SJCRH30 (cell line): Measurements from ENCODE around the gene JAG1. TPM values are rescaled to one million over a fixed set of nuclear protein-coding genes. Genes with fewer than 3 reads are reported as not detected.

Source experiments
- DNase-seq, 2 experiments: peaks; one replicate each; pipeline ENCODE4 v3.0.0-alpha.2; 2015 to 2020
- H3K27ac ChIP-seq: fragments of 250-450 bp; sonication (Bioruptor Pico); 2 replicates; pipeline ENCODE4 v1.5.1; 2020; ENCODE audit warnings: mild to moderate bottlenecking, moderate library complexity
- H3K27me3 ChIP-seq: fragments of 250-450 bp; sonication (Bioruptor Pico); 2 replicates; pipeline ENCODE4 v1.5.1; 2020; ENCODE audit warnings: mild to moderate bottlenecking, moderate library complexity
- H3K36me3 ChIP-seq: fragments of 250-450 bp; sonication (Bioruptor Pico); 2 replicates; pipeline ENCODE4 v1.5.1; 2020; ENCODE audit warnings: mild to moderate bottlenecking, moderate library complexity
- H3K4me1 ChIP-seq: fragments of 250-450 bp; sonication (Bioruptor Pico); 2 replicates; pipeline ENCODE4 v1.5.1; 2020; ENCODE audit warnings: mild to moderate bottlenecking, moderate library complexity
- H3K4me3 ChIP-seq: fragments of 250-450 bp; sonication (Bioruptor Pico); 2 replicates; pipeline ENCODE4 v1.5.1; 2020; ENCODE audit warnings: mild to moderate bottlenecking, moderate library complexity
- H3K9me3 ChIP-seq: fragments of 250-450 bp; sonication (Bioruptor Pico); replicated peaks from 2 replicates; pipeline ENCODE4 v1.5.1; 2020; ENCODE audit warnings: mild to moderate bottlenecking, moderate library complexity
- total RNA-seq: library from RNA; depleted of rRNA; stranded (reverse); fragments of >200 nt; shearing (Covaris generic); gene quantifications from 2 replicates; pipeline ENCODE4 v1.2.3, GENCODE V29; 2014

JAG1 gene
- total RNA-seq, 1 experiment from 2014 or later = 8.8 TPM

DNA sequence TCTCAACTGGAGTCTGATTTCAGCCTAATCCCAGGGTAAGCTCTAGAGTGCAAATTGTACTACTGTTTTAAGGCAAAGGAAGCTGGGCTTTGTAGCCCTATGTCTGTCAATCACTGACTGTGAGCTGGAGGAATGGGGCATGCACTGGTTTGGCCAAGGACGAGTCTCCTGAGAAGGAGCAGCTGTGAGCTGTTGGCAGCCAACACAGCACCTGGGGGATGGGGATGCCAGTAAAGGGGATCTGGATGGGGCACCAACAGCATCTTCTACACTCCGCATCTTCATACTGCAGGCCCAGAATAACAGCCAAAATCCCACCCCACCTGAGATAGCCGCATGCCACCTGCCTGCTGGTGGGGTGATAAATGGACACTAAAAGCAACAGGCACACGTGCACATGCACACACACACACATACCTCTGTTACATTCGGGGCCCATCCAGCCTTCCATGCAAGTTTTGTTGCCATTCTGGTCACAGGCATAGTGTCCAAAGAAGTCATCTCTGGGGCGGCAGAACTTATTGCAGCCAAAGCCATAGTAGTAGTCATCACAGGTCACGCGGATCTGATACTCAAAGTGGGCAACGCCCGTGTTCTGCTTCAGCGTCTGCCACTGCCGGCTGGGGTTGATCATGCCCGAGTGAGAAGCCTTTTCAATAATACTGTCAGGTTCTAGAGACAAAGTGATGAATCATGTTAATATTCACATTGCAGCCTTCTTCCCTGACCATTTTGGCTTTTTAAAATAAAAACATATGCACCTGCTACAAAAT is 15.6 kb downstream of the JAG1 start:
- DNase-seq = no peak
- Histone ChIP-seq H3K9me3 (no peaks in the 10 kb centered on the region), H3K27me3 (no peaks in the 10 kb centered on the region), H3K27ac (no peak overlapping the region), H3K4me3 (no peak overlapping the region), H3K36me3 (no peaks in the 10 kb centered on the region), H3K4me1 (no peaks in the 10 kb centered on the region)

DNA sequence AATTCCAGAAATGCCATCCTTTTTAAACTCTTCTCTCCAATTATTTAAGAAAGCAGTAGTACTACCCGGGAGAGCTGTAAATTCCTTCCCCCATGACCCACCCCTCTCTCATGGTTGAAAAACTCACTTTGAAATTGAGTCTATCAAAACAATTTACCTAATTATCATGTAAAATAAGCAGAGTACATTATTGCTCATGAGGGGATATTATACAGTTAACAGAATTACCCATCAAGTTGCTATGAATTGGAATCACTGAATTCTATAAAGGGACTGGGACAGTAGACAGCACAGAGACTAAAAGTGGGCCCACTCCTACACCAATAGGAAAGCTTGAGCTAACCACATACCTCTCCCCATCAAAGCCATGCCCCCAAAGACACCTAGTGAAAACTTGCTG is 16.3 kb downstream of the JAG1 start:
- no peak for DNase-seq
- H3K27me3 ChIP-seq = no peaks in the 10 kb centered on the region
- H3K36me3 ChIP-seq = no peaks in the 10 kb centered on the region
- H3K9me3 ChIP-seq = no peaks in the 10 kb centered on the region
- no peak overlapping the region for H3K27ac ChIP-seq
- H3K4me3 ChIP-seq = no peak overlapping the region
- H3K4me1 ChIP-seq = no peaks in the 10 kb centered on the region

DNA sequence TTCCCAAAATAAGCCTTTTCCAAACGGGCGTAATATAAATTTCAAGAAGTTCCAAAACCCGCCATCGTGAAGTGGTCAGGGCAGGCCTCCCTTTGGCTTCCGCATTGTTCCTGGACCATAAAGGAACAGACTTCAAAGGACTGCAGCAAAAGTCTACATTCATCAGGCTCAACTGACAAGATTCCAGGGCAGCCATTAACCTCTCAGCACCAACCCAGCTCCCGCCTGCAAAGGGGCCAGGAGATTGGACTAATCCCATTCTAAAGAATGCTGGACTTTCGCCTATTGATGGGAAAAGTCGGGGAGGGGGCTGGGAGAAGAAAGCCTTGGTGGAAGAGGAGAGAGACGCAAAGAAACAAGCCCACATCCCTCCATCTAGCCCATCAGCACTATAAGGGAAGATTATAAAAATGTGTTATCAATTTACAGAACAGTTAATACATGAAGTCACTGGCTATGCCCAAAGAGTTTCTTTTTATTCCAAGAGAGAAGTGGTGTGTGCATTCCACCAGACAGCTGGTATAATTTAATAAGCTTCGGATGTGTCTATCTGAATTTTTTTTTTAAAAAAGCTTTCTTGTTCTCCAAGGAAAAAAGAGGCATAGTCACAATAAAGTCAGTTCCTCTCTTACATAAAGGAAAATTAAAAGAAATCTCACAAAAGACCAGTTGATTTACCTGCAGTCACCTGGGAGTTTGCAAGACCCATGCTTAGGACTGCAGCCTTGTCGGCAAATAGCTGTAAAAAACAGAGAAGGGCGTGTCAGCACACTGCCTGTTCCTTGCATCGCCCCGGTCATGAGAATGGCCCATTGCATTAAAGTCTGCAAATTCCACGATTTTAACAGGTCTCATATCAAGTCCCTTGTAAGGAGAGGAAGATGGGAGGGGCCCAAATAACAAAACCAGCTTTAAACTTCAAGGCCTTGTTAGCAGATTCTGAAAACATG is 17.8 kb downstream of the JAG1 start:
- Histone ChIP-seq H3K27ac (no peak overlapping the region), H3K9me3 (no peaks in the 10 kb centered on the region), H3K27me3 (no peaks in the 10 kb centered on the region), H3K4me1 (peaks cover 9% of the 10 kb centered on the region), H3K4me3 (no peak overlapping the region), H3K36me3 (peaks cover 2% of the 10 kb centered on the region; the same call in 1 of the 2 replicates)
- no peak for DNase-seq

DNA sequence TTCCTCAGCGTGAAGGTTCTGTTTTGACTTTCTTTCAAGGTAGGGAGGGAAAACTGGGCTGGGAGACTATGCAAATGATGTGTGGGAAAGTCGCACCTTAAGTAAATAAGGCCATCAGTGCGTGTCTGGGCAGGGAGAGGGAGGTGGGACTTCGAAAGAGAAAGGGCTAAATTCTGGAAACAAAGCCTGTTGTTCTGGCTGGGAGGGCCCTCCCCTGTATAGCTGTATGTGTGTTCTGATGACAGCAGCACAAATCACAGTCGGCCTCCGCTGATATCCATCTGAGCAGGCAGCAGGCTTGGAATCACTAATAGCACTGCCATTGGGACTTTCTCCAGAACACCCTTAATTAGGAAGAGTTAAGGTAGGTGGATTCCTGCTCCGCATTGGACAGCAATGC is 19.2 kb downstream of the JAG1 start:
- no peak overlapping the region for H3K4me3 ChIP-seq
- no peaks in the 10 kb centered on the region for H3K9me3 ChIP-seq
- peaks cover 22% of the 10 kb centered on the region for H3K4me1 ChIP-seq
- peaks cover 2% of the 10 kb centered on the region; the same call in 1 of the 2 replicates for H3K36me3 ChIP-seq
- no peak for DNase-seq
- H3K27me3 ChIP-seq = no peaks in the 10 kb centered on the region
- H3K27ac ChIP-seq = no peak overlapping the region

DNA sequence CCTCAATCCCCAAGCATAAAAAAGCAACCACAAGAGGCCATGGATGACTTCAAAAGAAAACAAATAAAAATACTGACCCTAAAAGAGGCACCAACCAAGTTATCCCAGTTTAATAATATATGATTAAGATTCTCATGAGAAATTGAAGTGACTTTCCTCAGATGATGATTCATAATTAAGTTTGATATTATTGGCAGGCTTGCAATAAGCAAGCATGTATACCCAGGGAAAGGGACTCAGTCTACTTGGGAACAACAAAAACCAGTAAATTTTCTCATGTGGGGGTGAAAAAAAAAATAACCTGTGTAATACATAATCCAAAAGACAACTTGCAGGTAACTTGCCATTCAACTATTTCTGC is 19.6 kb downstream of the JAG1 start:
- Histone ChIP-seq H3K27ac (no peak overlapping the region), H3K4me1 (peaks cover 25% of the 10 kb centered on the region), H3K9me3 (no peaks in the 10 kb centered on the region), H3K4me3 (no peak overlapping the region), H3K27me3 (no peaks in the 10 kb centered on the region), H3K36me3 (peaks cover 2% of the 10 kb centered on the region; the same call in 1 of the 2 replicates)
- DNase-seq = no peak

DNA sequence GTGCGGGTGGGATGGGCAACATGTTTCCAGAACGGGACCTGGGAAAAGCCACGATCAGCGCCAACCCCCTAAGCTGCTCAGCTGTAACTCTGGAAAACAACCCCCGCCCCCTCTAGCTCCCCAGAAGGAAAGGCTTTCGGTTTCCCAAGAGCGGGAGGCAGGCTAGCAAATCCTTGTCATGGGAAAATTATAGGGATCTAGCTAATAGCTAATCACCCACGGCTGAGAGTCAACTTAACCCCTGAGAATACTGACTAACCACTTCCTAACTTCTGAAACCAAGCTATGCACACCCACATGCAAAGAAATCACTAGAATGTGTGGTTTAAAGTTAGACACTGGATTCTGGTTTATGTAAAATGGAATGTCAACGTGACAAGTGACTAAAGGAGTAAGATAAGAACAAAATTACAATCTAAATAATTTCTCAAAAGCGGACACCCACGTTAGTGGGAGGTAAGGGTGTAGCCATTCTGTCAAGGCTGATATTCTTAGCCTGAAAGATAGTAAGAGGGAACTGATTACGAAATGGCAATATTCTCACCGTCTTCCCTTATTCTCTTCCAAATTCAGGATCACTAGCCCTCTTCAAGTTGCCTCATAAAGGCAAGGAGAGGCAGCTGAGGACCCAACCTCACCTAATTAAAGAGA is 20.1 kb downstream of the JAG1 start:
- H3K4me1 ChIP-seq = peaks cover 30% of the 10 kb centered on the region
- DNase-seq = no peak
- H3K27me3 ChIP-seq = no peaks in the 10 kb centered on the region
- H3K36me3 ChIP-seq = peaks cover 2% of the 10 kb centered on the region; the same call in 1 of the 2 replicates
- no peak overlapping the region for H3K4me3 ChIP-seq
- H3K27ac ChIP-seq = no peak overlapping the region
- no peaks in the 10 kb centered on the region for H3K9me3 ChIP-seq

DNA sequence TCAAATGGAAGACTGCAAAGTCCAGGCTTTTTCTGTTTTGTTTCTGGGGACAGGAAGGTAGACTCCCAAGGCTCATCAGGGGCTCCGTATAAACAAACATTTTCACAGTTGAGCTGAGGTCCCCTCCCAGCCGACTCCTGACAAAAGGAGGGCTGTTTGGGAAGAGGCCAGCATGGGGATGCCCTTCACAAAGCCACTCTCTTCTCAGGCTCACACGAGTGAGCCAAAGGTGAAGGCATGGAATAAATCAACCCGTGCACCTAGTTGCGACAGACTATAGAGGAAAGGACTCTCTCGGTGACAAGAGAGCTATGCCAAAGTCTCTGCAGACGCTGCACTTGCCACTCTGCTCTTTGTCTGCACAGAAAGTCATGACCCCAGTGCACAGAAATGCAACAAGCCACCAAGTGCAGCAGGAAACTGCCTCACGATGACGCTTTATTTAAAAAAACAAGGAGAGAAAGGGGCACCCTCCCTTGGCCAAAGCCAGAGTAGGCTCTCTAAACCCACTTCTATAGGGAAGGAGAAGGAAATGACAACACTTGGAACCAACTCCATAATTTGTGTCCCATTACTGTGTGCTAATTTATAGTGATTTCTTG is 21.0 kb downstream of the JAG1 start:
- no peaks in the 10 kb centered on the region for H3K9me3 ChIP-seq
- H3K27me3 ChIP-seq = no peaks in the 10 kb centered on the region
- H3K36me3 ChIP-seq = peaks cover 2% of the 10 kb centered on the region; the same call in 1 of the 2 replicates
- DNase-seq = no peak
- no peak overlapping the region for H3K4me3 ChIP-seq
- H3K27ac ChIP-seq = no peak overlapping the region
- H3K4me1 ChIP-seq = peaks cover 34% of the 10 kb centered on the region

DNA sequence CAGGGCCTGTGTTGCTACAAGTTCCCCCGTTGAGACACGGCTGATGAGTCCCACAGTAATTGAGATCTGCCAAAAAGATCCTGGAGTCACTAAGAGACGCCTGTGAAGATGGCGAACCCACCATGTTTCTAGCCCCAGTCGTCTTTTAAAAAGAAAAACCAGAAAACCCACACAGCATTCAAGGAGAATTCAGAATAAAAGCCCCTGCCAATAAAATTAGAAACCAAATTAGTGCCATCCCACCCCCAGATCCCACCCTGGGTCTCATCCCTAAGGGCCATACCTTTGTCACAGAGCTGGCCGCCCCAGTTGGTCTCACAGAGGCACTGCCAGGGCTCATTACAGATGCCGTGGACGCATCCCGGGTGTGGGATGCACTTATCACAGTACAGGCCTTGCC is 21.6 kb downstream of the JAG1 start:
- Histone ChIP-seq H3K9me3 (no peaks in the 10 kb centered on the region), H3K4me3 (no peak overlapping the region), H3K36me3 (peaks cover 4% of the 10 kb centered on the region; the same call in 1 of the 2 replicates), H3K4me1 (peaks cover 34% of the 10 kb centered on the region), H3K27ac (no peak overlapping the region), H3K27me3 (no peaks in the 10 kb centered on the region)
- no peak for DNase-seq

DNA sequence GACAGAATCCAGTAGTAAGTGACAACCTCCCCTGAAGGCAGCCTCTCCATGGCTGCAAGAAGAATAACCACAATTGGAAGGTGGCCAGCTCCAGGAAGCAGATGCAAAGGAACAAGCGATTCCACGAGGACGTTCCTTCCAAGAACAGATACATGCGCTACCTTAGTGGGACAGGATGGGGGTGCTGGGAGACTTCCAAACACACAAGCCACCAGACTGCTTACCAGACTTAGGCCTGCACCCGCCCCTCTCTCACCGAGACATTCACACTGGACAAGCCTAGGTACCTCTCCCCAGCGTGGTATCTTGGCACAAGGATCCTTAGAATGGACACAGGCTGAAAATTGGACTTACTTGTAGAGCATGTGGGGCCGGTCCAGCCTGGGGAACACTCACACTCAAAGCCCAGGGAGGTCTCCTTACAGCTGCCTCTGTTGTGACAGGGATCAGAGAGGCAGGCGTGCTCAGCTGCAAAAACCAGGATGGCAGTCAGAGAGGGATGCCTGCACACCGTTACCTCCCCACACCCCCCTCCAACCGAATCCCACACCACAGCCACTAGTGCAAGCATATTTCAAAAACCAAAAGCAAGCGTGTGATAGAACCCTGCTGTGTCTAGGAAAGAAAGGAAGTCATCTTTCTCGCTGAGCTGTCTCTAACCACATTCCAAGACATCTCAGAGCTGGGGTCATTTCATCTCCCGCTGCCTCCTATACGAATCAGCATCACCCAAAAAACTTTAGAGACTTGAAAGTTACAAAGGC is 22.4 kb downstream of the JAG1 start:
- H3K36me3 ChIP-seq = peaks cover 4% of the 10 kb centered on the region; the same call in 1 of the 2 replicates
- DNase-seq = peak; percentile 61 to 80
- no peak overlapping the region for H3K4me3 ChIP-seq
- H3K27ac ChIP-seq = no peak overlapping the region
- peaks cover 34% of the 10 kb centered on the region for H3K4me1 ChIP-seq
- H3K9me3 ChIP-seq = no peaks in the 10 kb centered on the region
- H3K27me3 ChIP-seq = no peaks in the 10 kb centered on the region

DNA sequence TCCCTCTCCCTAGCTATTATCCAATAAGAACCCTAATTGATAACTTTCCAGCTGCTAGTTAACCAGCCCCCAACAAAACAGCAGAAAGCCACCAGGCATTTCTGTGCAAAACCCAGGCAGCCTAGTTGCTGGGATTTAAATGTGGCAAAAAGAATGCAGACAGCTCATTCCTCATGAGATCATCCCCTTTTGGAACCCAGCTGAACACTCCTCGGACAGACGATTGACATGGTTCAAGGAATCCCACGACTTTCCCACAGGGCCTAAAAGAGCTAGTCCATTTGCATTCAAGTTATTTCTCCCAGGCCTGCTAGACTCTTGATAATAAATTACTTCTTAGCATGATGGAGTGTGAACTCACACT is 24.0 kb downstream of the JAG1 start:
- Histone ChIP-seq H3K9me3 (no peaks in the 10 kb centered on the region), H3K27ac (no peak overlapping the region), H3K4me1 (peaks cover 36% of the 10 kb centered on the region), H3K36me3 (peaks cover 6% of the 10 kb centered on the region; the same call in 1 of the 2 replicates), H3K27me3 (no peaks in the 10 kb centered on the region), H3K4me3 (no peak overlapping the region)
- DNase-seq = peak; percentile 16 to 28

DNA sequence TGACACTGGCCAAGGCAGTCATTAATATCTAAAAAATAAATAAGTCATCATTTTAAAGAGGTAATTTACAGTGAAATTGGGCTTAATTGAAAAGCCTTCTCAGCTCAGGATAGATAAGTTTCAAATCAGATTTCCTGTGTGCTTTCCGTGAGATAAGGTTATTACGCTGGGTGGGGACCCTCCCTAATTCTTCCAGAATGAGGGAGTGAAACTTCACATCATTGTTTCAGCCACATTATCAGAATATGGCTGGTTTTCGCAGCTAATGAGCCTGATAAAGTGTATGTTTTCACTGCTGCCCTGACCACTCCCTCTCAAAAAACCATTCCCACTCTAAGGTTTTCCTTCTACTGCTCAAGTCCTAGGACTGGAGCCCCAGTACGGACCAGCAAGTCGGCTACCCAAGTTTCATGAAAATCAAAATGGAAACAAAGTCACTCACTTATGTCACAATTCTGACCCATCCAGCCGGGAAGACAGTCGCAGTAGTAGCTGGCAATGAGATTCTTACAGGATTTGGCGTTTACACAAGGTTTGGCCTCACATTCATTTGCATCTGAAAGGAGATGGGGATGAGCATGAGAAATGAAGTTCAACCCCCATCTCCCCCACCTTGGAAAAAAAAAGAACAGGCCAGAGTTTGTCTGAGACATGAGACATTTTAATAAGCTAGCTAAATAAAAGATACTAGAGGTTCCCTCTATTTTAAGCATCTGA is 24.6 kb downstream of the JAG1 start:
- H3K4me3 ChIP-seq = no peak overlapping the region
- peaks cover 40% of the 10 kb centered on the region for H3K4me1 ChIP-seq
- no peaks in the 10 kb centered on the region for H3K27me3 ChIP-seq
- H3K9me3 ChIP-seq = no peaks in the 10 kb centered on the region
- H3K36me3 ChIP-seq = peaks cover 6% of the 10 kb centered on the region; the same call in 1 of the 2 replicates
- H3K27ac ChIP-seq = peak overlapping the region; percentile 5; the same call in 1 of the 2 replicates
- DNase-seq = no peak

DNA sequence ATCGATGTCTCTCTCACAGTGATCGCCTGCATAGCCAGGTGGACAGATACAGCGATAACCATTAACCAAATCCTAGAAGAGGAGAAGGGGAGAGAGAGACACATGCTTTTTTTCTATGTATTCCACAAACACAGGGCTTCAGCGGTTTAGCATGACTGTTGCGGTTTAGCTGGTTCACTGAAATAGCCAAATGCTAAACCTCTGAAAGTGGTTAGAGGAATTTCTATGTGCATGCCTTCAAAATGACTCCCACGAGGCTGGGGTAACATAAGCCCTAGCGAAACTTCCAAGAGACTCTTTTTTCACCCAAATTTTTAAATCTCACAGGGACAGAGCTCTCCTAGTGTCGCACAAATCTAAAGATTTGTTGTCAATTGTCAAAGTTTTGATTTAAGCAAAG is 25.1 kb downstream of the JAG1 start:
- Histone ChIP-seq H3K27ac (peak overlapping the region; percentile 5; the same call in 1 of the 2 replicates), H3K27me3 (no peaks in the 10 kb centered on the region), H3K4me1 (peaks cover 46% of the 10 kb centered on the region)

DNA sequence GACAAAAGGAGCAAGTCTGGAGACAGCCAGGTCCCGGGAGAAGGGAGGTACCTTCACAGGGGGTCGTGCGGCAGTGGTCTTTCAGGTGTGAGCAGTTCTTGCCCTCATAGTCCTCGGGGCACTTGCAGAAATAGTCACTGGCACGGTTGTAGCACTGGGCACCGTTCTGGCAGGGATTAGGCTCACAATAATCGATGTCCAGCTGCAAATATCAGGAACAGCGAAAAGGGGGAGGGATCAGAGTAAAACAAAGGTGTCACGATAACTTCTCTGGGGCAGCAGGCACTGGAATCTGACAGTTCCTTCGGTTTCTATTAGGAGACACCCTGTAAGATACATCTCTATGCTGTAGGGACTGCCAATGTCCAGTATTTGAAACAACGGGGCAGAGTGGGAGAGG is 25.9 kb downstream of the JAG1 start:
- Histone ChIP-seq H3K27ac (no peak overlapping the region), H3K4me3 (no peak overlapping the region), H3K36me3 (peaks cover 6% of the 10 kb centered on the region; the same call in 1 of the 2 replicates), H3K4me1 (peaks cover 53% of the 10 kb centered on the region), H3K9me3 (no peaks in the 10 kb centered on the region), H3K27me3 (no peaks in the 10 kb centered on the region)
- DNase-seq = no peak

More for the DNA sequence above, 25.1 kb downstream of the JAG1 start:
- Histone ChIP-seq H3K36me3 (peaks cover 6% of the 10 kb centered on the region; the same call in 1 of the 2 replicates), H3K9me3 (no peaks in the 10 kb centered on the region), H3K4me3 (no peak overlapping the region)
- DNase-seq = peak; percentile 31 to 58
